ENCODE measurements around the gene CCDC18. TPM values are rescaled to one million over a fixed set of nuclear protein-coding genes. Genes with fewer than 3 reads are reported as not detected.

Gene CCDC18
- total and polyA plus RNA-seq, 2 experiments from 2014 or later: 16.3 to 47.9 TPM

GRCh38 chr1:93155335-93155734 is 25.2 kb upstream of the CCDC18 start (continued):
- TF ChIP-seq ZNF462 (CRISPR knock-in tag; IDR thresholded peaks at IDR 0.05): no peak
- TF ChIP-seq ZNF331 (CRISPR knock-in tag; IDR thresholded peaks at IDR 0.05; ENCODE audit: low read depth): no peak
- no peak for TF ChIP-seq REST (IDR thresholded peaks at IDR 0.05; ENCODE audit: unreplicated experiment)
- no peak for TF ChIP-seq ZNF114 (CRISPR knock-in tag; IDR thresholded peaks at IDR 0.05)
- no peak for TF ChIP-seq EZH2 (IDR thresholded peaks at IDR 0.05; ENCODE audit: low read depth, unreplicated experiment)
- no peak for TF ChIP-seq CTCF (conservative IDR thresholded peaks at IDR 0.05; ENCODE audit: low read depth in 2 of 2)
- no peak for TF ChIP-seq EZH2phosphoT487 (IDR thresholded peaks at IDR 0.05; ENCODE audit: unreplicated experiment)
- TF ChIP-seq JUNB (IDR thresholded peaks at IDR 0.05; ENCODE audit: unreplicated experiment): no peak
- no peak for TF ChIP-seq CREB1 (CRISPR knock-in tag; IDR thresholded peaks at IDR 0.05; ENCODE audit: low read depth)
